Astrocyte of the spinal cord (primary cell): Measurements from ENCODE around the gene SGMS1.

Experiments used
- DNase-seq: peaks from one replicate; pipeline ENCODE4 v3.0.0; 2011; ENCODE audit warnings: low read depth, low spot score
- H3K4me3 ChIP-seq: 2 replicates; pipeline ENCODE4 v1.5.1; 2011; ENCODE audit warnings: low read depth, mild to moderate bottlenecking, low read length, moderate library complexity
- in situ Hi-C: cut with HindIII; loops from 2 replicates; pipeline ENCODE4 v1.10.0; 2017; ENCODE audit warnings: low sequenced_read_pairs
- TF ChIP-seq, protein P1 (sequence below): IDR thresholded peaks from 2 replicates; pipeline ENCODE4 v1.5.1; 2012; ENCODE audit warnings: low read depth, mild to moderate bottlenecking, low read length, inconsistent platforms

The SGMS1 gene

DNA sequence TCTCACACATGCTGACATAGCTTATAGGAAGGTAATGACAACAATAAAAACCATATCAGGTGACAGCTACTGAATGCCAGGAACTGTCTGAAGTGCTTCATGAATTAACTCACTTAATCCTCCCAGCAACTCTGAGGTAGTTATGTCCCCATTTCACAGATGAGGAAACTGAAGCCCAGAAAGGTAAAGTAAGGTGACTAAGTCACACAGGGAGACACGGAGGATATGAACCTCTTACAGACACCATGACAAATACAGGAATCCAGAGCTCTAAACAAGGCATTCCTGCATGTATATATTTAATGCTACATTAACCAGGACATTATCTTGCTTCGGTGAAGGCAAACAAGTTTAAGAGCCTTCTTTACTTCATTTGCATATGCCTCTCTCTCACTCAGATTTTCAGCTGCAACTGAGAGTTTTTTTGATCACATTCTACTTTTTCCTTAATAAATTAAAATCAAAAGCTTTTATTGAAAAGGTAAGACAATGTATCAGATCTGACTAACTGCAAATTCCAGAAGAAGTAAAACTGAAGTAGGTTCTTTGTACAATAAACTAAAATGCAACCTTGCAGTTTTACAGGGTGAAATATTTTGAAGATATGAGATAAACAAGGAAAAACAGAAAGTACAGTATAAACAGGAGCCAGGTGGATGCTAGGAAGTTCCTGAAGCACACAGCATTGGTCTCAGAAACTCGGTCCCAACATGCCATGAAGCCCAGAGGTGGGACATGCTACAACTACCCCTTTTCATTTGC lies 79.5 kb downstream of the SGMS1 start:
- in situ Hi-C loops, result no loop called here
- H3K4me3 ChIP-seq, result no peak overlapping the region
- DNase-seq, result no peak
- TF ChIP-seq, protein P1, sequence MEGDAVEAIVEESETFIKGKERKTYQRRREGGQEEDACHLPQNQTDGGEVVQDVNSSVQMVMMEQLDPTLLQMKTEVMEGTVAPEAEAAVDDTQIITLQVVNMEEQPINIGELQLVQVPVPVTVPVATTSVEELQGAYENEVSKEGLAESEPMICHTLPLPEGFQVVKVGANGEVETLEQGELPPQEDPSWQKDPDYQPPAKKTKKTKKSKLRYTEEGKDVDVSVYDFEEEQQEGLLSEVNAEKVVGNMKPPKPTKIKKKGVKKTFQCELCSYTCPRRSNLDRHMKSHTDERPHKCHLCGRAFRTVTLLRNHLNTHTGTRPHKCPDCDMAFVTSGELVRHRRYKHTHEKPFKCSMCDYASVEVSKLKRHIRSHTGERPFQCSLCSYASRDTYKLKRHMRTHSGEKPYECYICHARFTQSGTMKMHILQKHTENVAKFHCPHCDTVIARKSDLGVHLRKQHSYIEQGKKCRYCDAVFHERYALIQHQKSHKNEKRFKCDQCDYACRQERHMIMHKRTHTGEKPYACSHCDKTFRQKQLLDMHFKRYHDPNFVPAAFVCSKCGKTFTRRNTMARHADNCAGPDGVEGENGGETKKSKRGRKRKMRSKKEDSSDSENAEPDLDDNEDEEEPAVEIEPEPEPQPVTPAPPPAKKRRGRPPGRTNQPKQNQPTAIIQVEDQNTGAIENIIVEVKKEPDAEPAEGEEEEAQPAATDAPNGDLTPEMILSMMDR, result no peak

DNA sequence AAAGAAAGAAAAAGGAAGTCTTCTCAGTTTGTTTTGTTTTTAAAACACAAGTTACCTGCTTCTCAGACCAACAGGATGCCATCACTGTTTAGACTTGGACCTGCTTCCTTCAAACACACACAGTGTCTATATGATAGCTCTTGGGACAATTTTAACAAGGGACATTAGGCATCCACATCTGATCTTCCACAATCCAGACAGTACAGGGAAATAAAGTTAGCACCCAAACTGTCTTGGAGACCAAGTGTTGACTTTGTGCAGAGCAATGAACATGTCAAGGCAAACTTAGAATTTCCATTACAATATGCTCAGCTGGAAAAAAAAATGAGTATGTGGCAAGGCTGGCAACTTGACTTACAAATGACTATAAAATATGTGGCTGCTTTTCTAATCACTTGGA lies 80.9 kb downstream of the SGMS1 start:
- TF ChIP-seq, protein P1, result no peak
- in situ Hi-C loops, result no loop called here
- no peak for DNase-seq
- H3K4me3 ChIP-seq, result no peak overlapping the region

DNA sequence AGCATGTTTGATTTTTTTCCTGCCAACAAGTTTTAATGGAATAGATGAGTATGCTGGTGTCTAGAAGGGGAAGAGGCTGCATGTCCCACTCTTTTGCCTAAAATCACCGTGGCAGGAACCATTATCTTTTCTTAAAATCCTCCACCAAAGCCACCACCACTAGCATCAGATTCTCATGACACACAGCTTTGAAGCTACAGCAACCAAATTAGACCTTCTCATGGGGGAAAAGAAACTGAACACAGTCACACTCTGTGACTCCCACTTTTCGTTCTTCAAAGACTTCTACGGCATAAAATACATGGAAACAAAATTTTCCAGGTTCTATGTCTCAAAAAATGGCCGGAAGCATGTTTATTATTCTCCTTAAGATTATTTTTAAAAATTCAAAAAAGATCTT lies 81.8 kb downstream of the SGMS1 start:
- DNase-seq, result no peak
- TF ChIP-seq, protein P1, result no peak
- no peak overlapping the region for H3K4me3 ChIP-seq
- in situ Hi-C loops, result no loop called here

DNA sequence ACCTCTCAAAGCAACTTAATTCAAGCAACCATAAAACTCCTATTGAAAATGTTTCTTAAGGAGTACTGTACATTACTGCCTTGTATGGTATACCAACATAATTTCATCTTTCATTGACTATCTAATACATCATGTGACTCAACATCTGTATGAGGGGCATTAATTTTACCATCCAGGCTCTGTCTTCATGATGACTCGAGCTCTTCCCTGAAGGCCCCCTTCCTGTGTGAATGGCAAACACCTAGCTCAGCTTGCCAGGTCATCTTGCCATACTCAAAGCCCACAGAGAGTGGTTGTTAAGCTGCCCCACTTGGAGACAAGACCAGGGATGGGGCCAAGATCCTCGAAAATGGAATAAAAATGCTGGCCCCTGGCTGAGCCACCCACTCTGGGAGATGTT lies 82.4 kb downstream of the SGMS1 start:
- no peak overlapping the region for H3K4me3 ChIP-seq
- DNase-seq, result no peak
- TF ChIP-seq, protein P1, result no peak
- in situ Hi-C loops, result no loop called here

DNA sequence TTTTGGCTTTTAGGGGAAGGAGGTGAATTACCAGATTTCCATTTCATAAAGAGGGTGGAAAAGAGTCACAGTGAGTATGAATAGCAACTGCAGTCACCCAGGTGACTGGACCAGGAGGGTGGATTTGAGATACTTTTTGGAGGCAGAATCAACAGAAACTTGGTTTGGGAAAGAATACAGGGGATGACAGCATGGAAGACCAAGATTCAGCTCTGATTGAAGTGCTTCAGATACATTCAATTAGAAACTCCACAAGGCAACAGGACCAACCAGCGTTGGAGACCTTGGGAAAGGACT lies 83.0 kb downstream of the SGMS1 start:
- in situ Hi-C loops, result no loop called here
- TF ChIP-seq, protein P1, result no peak
- no peak overlapping the region for H3K4me3 ChIP-seq
- DNase-seq, result no peak

DNA sequence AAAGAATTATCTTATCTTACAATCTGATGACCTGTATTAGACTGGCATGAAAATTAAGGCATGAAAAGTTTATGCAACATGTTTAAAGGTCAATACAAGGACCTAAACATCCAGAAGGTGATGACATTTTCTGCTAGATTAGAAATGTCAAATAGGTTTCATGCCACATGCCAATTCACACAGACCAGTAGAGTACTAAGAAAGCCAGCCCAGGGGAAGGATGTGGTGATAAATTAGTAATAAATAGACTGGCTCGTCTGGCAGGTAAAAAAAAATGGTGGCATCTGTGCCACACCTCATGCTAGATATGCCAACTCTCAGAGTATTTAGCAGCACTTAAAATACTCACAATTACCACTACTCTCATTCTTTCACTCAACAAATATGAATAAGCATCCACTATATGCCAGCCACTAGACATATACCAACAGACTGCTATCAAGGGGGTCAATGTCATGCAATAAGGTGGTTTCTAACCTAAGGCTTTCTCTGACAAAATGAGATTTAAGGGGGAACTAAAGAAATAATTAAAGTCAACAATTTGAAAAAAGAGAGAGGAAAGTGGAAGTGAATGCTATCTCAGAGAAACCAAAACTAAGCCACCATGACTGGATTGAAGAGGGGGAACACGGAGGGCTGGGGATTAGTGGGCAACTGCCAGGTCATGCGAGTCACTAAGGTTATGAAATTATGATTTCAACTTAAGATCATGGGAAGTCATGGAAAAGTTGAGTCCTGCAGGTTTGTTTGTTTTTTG lies 83.5 kb downstream of the SGMS1 start:
- TF ChIP-seq, protein P1, result no peak
- no peak overlapping the region for H3K4me3 ChIP-seq
- DNase-seq, result no peak
- in situ Hi-C loops, result no loop called here
